Activated CD4-positive, alpha-beta T cell treated with anti-CD3 and anti-CD28 coated beads, Interleukin-2, amount 10 ng/mL, durations not matched to agents 24 days and 14 days (primary cell): ENCODE results near the gene HLA-B. TPM values are rescaled to one million over a fixed set of nuclear protein-coding genes. Genes with fewer than 3 reads are reported as not detected.
A peak's percentile ranks its signal among the peaks of the same experiment; 100 is the strongest.
"Not testable (repeated sequence)": the region's sequence is repeated elsewhere in the genome, so short reads cannot be mapped to it uniquely, and the experiment has no call there.

ENCODE experiments used
- DNase-seq: peaks from one replicate; pipeline ENCODE4 v3.0.0; 2022
- H3K27ac Mint-ChIP-seq: one replicate; pipeline ENCODE4 v1.8.0; 2022; ENCODE audit warnings: mild to moderate bottlenecking, mixed read lengths
- H3K27me3 Mint-ChIP-seq: one replicate; pipeline ENCODE4 v1.8.0; 2022; ENCODE audit warnings: mixed read lengths
- H3K36me3 Mint-ChIP-seq: one replicate; pipeline ENCODE4 v1.8.0; 2022; ENCODE audit warnings: low read depth, mild to moderate bottlenecking, mixed read lengths
- H3K4me1 Mint-ChIP-seq: one replicate; pipeline ENCODE4 v1.8.0; 2021; ENCODE audit warnings: mixed read lengths
- H3K4me3 Mint-ChIP-seq: one replicate; pipeline ENCODE4 v1.8.0; 2022; ENCODE audit warnings: mild to moderate bottlenecking, moderate library complexity, mixed read lengths
- H3K9me3 Mint-ChIP-seq: one replicate; pipeline ENCODE4 v1.8.0; 2021; ENCODE audit warnings: mixed read lengths
- intact Hi-C: fragments of 100-400 bp; cut with micrococcal nuclease; formaldehyde crosslinking; loops from one replicate; pipeline ENCODE4 v1.15.1; 2023
- total RNA-seq: library from RNA; stranded (reverse); gene quantifications from 2 replicates; pipeline ENCODE4 v1.2.3, GENCODE V29; 2022

HLA-B gene
- total RNA-seq, 1 donor from 2014 or later: 3,483 TPM

GRCh38 chr6:31395832-31396231 lies 38.9 kb upstream of the HLA-B start:
- Mint-ChIP-seq H3K4me1 (peaks cover 21% of the 10 kb centered on the region), H3K36me3 (no peaks in the 10 kb centered on the region), H3K4me3 (no peak overlapping the region), H3K9me3 (no peaks in the 10 kb centered on the region), H3K27me3 (peaks cover 2% of the 10 kb centered on the region), H3K27ac (peak overlapping the region; percentile 16)
- DNase-seq: no peak
- intact Hi-C loops: no loop called here

- Mint-ChIP-seq H3K9me3 (no peaks in the 10 kb centered on the region), H3K4me3 (no peak overlapping the region), H3K27me3 (no peaks in the 10 kb centered on the region), H3K27ac (no peak overlapping the region), H3K4me1 (peaks cover 14% of the 10 kb centered on the region), H3K36me3 (no peaks in the 10 kb centered on the region)
- intact Hi-C loops: no loop called here
- peak; percentile 45 for DNase-seq
Measured at GRCh38 chr6:31394381-31394780, 37.4 kb upstream of the HLA-B start.

- Mint-ChIP-seq H3K9me3 (no peaks in the 10 kb centered on the region), H3K4me1 (peaks cover 13% of the 10 kb centered on the region), H3K4me3 (no peak overlapping the region), H3K27me3 (no peaks in the 10 kb centered on the region), H3K27ac (no peak overlapping the region), H3K36me3 (no peaks in the 10 kb centered on the region)
- peak; percentile 50 for DNase-seq
- intact Hi-C loops: no loop called here
Measured at GRCh38 chr6:31393932-31394331, 37.0 kb upstream of the HLA-B start.

GRCh38 chr6:31389802-31390132 lies 32.8 kb upstream of the HLA-B start:
- H3K4me1 Mint-ChIP-seq, H3K27ac Mint-ChIP-seq, H3K36me3 Mint-ChIP-seq, intact Hi-C loops, DNase-seq, H3K4me3 Mint-ChIP-seq, H3K9me3 Mint-ChIP-seq: not testable (repeated sequence)
- H3K27me3 Mint-ChIP-seq: peaks cover 16% of the 10 kb centered on the region

- peaks cover 18% of the 10 kb centered on the region for H3K27me3 Mint-ChIP-seq
- H3K4me3 Mint-ChIP-seq, H3K9me3 Mint-ChIP-seq, H3K27ac Mint-ChIP-seq, H3K36me3 Mint-ChIP-seq, DNase-seq, H3K4me1 Mint-ChIP-seq, intact Hi-C loops: not testable (repeated sequence)
Measured at GRCh38 chr6:31388916-31389801, 32.2 kb upstream of the HLA-B start.

- peak; percentile 52 for DNase-seq
- intact Hi-C loops: no loop called here
- H3K27me3 Mint-ChIP-seq: peaks cover 28% of the 10 kb centered on the region
- peaks cover 4% of the 10 kb centered on the region for H3K4me1 Mint-ChIP-seq
- H3K4me3 Mint-ChIP-seq: no peak overlapping the region
- H3K27ac Mint-ChIP-seq: no peak overlapping the region
- no peaks in the 10 kb centered on the region for H3K9me3 Mint-ChIP-seq
- H3K36me3 Mint-ChIP-seq: no peaks in the 10 kb centered on the region
Measured at GRCh38 chr6:31386977-31387376, 30.0 kb upstream of the HLA-B start.

GRCh38 chr6:31386099-31386498 lies 29.1 kb upstream of the HLA-B start:
- Mint-ChIP-seq H3K36me3 (no peaks in the 10 kb centered on the region), H3K4me1 (peaks cover 4% of the 10 kb centered on the region), H3K9me3 (no peaks in the 10 kb centered on the region), H3K27me3 (peaks cover 35% of the 10 kb centered on the region), H3K4me3 (no peak overlapping the region), H3K27ac (no peak overlapping the region)
- DNase-seq: no peak
- intact Hi-C loops: no loop called here

GRCh38 chr6:31385041-31385440 lies 28.1 kb upstream of the HLA-B start:
- H3K4me3 Mint-ChIP-seq: no peak overlapping the region
- H3K4me1 Mint-ChIP-seq: peaks cover 4% of the 10 kb centered on the region
- H3K27ac Mint-ChIP-seq: no peak overlapping the region
- no peaks in the 10 kb centered on the region for H3K9me3 Mint-ChIP-seq
- intact Hi-C loops: no loop called here
- peaks cover 36% of the 10 kb centered on the region for H3K27me3 Mint-ChIP-seq
- DNase-seq: peak; percentile 34
- H3K36me3 Mint-ChIP-seq: no peaks in the 10 kb centered on the region

GRCh38 chr6:31383149-31383548 lies 26.2 kb upstream of the HLA-B start:
- H3K4me3 Mint-ChIP-seq: no peak overlapping the region
- H3K9me3 Mint-ChIP-seq: no peaks in the 10 kb centered on the region
- H3K4me1 Mint-ChIP-seq: peaks cover 2% of the 10 kb centered on the region
- H3K27me3 Mint-ChIP-seq: peaks cover 37% of the 10 kb centered on the region
- DNase-seq: no peak
- H3K36me3 Mint-ChIP-seq: no peaks in the 10 kb centered on the region
- H3K27ac Mint-ChIP-seq: no peak overlapping the region
- intact Hi-C loops: no loop called here

- no peak overlapping the region for H3K27ac Mint-ChIP-seq
- intact Hi-C loops: no loop called here
Measured at GRCh38 chr6:31381666-31382065, 24.7 kb upstream of the HLA-B start.

GRCh38 chr6:31379850-31380249 lies 22.9 kb upstream of the HLA-B start:
- Mint-ChIP-seq H3K36me3 (no peaks in the 10 kb centered on the region), H3K27ac (no peak overlapping the region), H3K4me1 (no peaks in the 10 kb centered on the region), H3K4me3 (no peak overlapping the region), H3K9me3 (no peaks in the 10 kb centered on the region), H3K27me3 (peaks cover 31% of the 10 kb centered on the region)
- DNase-seq: no peak
- intact Hi-C loops: no loop called here

More at GRCh38 chr6:31381666-31382065, 24.7 kb upstream of the HLA-B start:
- Mint-ChIP-seq H3K36me3 (no peaks in the 10 kb centered on the region), H3K4me1 (no peaks in the 10 kb centered on the region), H3K9me3 (no peaks in the 10 kb centered on the region), H3K4me3 (no peak overlapping the region), H3K27me3 (peaks cover 35% of the 10 kb centered on the region)
- DNase-seq: no peak

GRCh38 chr6:31378721-31379103 lies 21.7 kb upstream of the HLA-B start:
- Mint-ChIP-seq H3K4me3 (no peak overlapping the region), H3K4me1 (no peaks in the 10 kb centered on the region), H3K9me3 (no peaks in the 10 kb centered on the region), H3K27ac (no peak overlapping the region), H3K36me3 (no peaks in the 10 kb centered on the region), H3K27me3 (peaks cover 28% of the 10 kb centered on the region)
- intact Hi-C loops: no loop called here
- no peak for DNase-seq

- H3K36me3 Mint-ChIP-seq: no peaks in the 10 kb centered on the region
- intact Hi-C loops: no loop called here
- H3K4me1 Mint-ChIP-seq: no peaks in the 10 kb centered on the region
- no peak for DNase-seq
- H3K27me3 Mint-ChIP-seq: peaks cover 28% of the 10 kb centered on the region
- no peak overlapping the region for H3K27ac Mint-ChIP-seq
- H3K4me3 Mint-ChIP-seq: no peak overlapping the region
- no peaks in the 10 kb centered on the region for H3K9me3 Mint-ChIP-seq
Measured at GRCh38 chr6:31378062-31378720, 21.2 kb upstream of the HLA-B start.

GRCh38 chr6:31377029-31377428 lies 20.1 kb upstream of the HLA-B start:
- DNase-seq: no peak
- H3K9me3 Mint-ChIP-seq: peaks cover 2% of the 10 kb centered on the region
- intact Hi-C loops: no loop called here
- H3K4me1 Mint-ChIP-seq: peaks cover 2% of the 10 kb centered on the region
- no peak overlapping the region for H3K27ac Mint-ChIP-seq
- peaks cover 23% of the 10 kb centered on the region for H3K27me3 Mint-ChIP-seq
- no peak overlapping the region for H3K4me3 Mint-ChIP-seq
- H3K36me3 Mint-ChIP-seq: peaks cover 2% of the 10 kb centered on the region
